NB4 (cell line): ENCODE results near the gene SMIM38.
"Not testable (repeated sequence)": the region's sequence is repeated elsewhere in the genome, so short reads cannot be mapped to it uniquely, and the experiment has no call there.

Experiments used
- MYC ChIP-seq: IDR thresholded peaks from 2 replicates; pipeline ENCODE4 v1.6.1; 2011; ENCODE audit warnings: low read depth, low read length
- POLR2A ChIP-seq: IDR thresholded peaks from 2 replicates; pipeline ENCODE4 v1.6.1; 2011; ENCODE audit warnings: mild to moderate bottlenecking; ENCODE audit not compliant: insufficient read length; ENCODE audit errors: extremely low read depth
- TF ChIP-seq, protein P1 (sequence below): IDR thresholded peaks from one replicate; pipeline ENCODE4 v1.5.1; 2012; ENCODE audit warnings: low read depth, low read length

DNA sequence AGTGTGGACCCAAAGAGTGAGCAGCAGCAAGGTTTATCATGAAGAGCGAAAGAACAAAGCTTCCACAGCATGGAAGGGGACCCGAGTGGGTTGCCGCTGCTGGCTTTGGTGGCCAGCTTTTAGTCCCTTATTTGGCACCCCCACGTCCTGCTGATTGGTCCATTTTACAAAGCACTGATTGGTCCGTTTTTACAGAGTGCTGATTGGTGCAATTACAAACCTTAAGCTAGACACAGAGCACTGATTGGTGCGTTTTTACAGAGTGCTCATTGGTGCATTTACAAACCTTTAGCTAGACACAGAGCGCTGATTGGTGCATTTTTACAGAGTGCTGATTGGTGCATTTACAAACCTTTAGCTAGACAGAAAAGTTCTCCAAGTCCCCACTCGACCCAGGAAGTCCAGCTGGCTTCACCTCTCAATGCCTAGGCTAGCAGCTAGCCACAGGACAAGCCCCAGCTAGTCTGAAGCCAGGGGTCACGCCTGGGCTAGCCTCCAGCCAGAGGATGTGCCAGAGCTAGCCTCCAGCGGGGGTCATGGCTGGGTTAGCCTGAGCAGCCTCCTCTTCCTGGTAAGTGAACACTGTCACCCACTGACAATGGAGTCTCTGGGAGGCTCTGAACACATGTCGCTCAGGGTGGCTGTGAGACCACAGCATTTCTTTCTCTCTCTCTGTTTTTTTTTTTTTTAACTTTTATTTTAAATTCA is 6.2 kb upstream of the SMIM38 start:
- TF ChIP-seq POLR2A, MYC: not testable (repeated sequence)
- TF ChIP-seq, protein P1, sequence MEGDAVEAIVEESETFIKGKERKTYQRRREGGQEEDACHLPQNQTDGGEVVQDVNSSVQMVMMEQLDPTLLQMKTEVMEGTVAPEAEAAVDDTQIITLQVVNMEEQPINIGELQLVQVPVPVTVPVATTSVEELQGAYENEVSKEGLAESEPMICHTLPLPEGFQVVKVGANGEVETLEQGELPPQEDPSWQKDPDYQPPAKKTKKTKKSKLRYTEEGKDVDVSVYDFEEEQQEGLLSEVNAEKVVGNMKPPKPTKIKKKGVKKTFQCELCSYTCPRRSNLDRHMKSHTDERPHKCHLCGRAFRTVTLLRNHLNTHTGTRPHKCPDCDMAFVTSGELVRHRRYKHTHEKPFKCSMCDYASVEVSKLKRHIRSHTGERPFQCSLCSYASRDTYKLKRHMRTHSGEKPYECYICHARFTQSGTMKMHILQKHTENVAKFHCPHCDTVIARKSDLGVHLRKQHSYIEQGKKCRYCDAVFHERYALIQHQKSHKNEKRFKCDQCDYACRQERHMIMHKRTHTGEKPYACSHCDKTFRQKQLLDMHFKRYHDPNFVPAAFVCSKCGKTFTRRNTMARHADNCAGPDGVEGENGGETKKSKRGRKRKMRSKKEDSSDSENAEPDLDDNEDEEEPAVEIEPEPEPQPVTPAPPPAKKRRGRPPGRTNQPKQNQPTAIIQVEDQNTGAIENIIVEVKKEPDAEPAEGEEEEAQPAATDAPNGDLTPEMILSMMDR: not testable (repeated sequence)
